Kidney (tissue), 14 donors: ENCODE measurements around the gene HASPIN. TPM values are rescaled to one million over a fixed set of nuclear protein-coding genes. Genes with fewer than 3 reads are reported as not detected.

Experiments used
- DNase-seq, 5 donors: peaks; one replicate each; pipeline ENCODE4 v3.0.0-alpha.2; 2013 to 2020
- FAIRE-seq: peaks from 2 replicates; lab custom pipeline; 2012; peaks lifted over from hg19 to GRCh38; lab: Jason Lieb, UNC
- H3K27ac ChIP-seq, 2 donors: one replicate each; pipeline ENCODE4 v1.7.0; 2013; ENCODE audit warnings: low read depth in 2 of 2, low read length in 2 of 2, inconsistent platforms in 1 of 2
- H3K27me3 ChIP-seq: one replicate; pipeline ENCODE4 v1.7.1; 2013; ENCODE audit warnings: low read length, inconsistent platforms; ENCODE audit not compliant: control insufficient read depth, insufficient read depth
- H3K36me3 ChIP-seq, 3 donors: one replicate each; pipeline versions ENCODE4 v1.7.0 to v1.7.1; 2013; ENCODE audit warnings: low read length in 3 of 3, control low read depth in 1 of 3, inconsistent platforms in 1 of 3; ENCODE audit not compliant: insufficient read depth in 3 of 3, control insufficient read depth in 2 of 3
- H3K4me1 ChIP-seq, 3 donors: one replicate each; pipeline versions ENCODE4 v1.7.0 to v1.7.1; 2013; ENCODE audit warnings: low read length in 3 of 3, inconsistent platforms in 1 of 3, low read depth in 1 of 3; ENCODE audit not compliant: control insufficient read depth in 2 of 3, insufficient read depth in 2 of 3
- H3K4me3 ChIP-seq, 3 donors: one replicate each; pipeline versions ENCODE4 v1.7.0 to v1.8.1; 2013; ENCODE audit warnings: low read length in 3 of 3, control low read depth in 1 of 3, inconsistent platforms in 1 of 3
- H3K9ac ChIP-seq, 3 donors: one replicate each; pipeline versions ENCODE4 v1.7.0 to v1.7.1; 2013; ENCODE audit warnings: low read length in 3 of 3, control low read depth in 1 of 3, inconsistent platforms in 1 of 3
- H3K9me3 ChIP-seq, 3 donors: one replicate each; pipeline versions ENCODE4 v1.7.0 to v1.7.1; 2013; ENCODE audit warnings: low read length in 3 of 3, control low read depth in 1 of 3, inconsistent platforms in 1 of 3; ENCODE audit not compliant: control insufficient read depth in 2 of 3, insufficient read depth in 1 of 3
- CTCF ChIP-seq: IDR thresholded peaks from 3 replicates; pipeline ENCODE4 v1.5.1; 2012; ENCODE audit warnings: mild to moderate bottlenecking, moderate library complexity, borderline replicate concordance; ENCODE audit not compliant: insufficient read depth; ENCODE audit errors: extremely low read depth
- intact Hi-C: fragments of 100-400 bp; cut with DNase I; formaldehyde crosslinking; loops from one replicate; pipeline ENCODE4 v1.11.1; 2022
- polyA plus RNA-seq: library from polyadenylated mRNA; stranded (reverse); fragments of 350-450 nt; fragmentation: Illumina TruSeq; extraction: RNeasy Lipid Tissue Mini Kit (QIAGEN cat#74804); gene quantifications from one replicate; pipeline ENCODE4 v1.2.3, GENCODE V29; 2014; ENCODE audit warnings: low read depth, low replicate concordance; ENCODE audit not compliant: insufficient read depth
- total RNA-seq: library from RNA; stranded (reverse); fragmentation: NEBNext Ultra II Directional; extraction: Animal tissue kit (Norgen Biotek cat#: 25700); gene quantifications from one replicate; pipeline ENCODE4 v1.2.1, GENCODE V29; 2021
- donor health status: control.
- donor health status: control.
- donor health status: control.
- donor health status: control.
- donor health status: control.
- donor health status: DM: yes; HTN: yes; CAD: no.
- donor health status: Normal renal cell carcinoma (clear cell type).

HASPIN gene
- total and polyA plus RNA-seq, 2 donors from 2014 or later: 0.38 TPM; not detected in 1

DNA sequence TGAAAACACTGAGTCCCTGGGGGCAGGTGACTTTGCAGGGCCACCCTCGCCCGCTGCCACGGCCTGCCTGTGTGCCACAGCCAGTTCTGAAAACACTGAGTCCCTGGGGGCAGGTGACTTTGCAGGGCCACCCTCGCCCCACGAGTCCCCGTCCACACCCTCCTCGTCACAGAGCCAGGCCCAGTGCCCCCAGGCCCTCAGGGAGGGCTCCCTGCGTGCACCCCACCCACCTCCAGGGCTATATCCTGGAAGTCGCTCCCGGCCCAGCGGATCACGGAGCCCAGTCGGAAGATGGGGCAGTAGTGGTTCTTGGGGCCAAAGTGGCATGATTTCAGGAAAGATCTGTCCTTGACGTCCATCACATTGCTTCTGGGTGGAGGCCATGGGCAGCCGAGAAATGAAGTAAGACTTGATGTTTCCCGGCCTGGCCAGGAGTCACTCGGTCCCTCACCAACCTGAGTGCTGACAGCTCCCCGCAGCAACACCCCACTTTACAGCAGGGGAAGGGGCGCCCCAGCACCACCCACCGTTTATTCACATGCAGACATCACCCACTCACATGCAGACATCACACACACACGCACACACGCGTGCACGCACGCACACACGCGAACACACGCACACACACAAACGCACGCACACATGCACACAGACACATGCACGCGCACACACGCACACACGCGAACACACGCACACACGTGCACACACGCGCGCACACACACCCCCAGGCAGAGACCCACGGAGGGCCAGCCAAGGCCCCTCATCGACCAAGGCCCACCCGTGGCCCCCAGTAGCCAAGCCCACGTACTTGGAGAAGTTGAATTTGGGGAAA lies 34.2 kb upstream of the HASPIN start:
- no peak overlapping the region for H3K27ac ChIP-seq
- H3K9me3 ChIP-seq: no peaks in the 10 kb centered on the region
- no peak overlapping the region for H3K4me3 ChIP-seq
- no peak for FAIRE-seq
- DNase-seq: peak in 1 of 5 donors; percentile 43
- H3K9ac ChIP-seq: no peak overlapping the region
- intact Hi-C loops: no loop called here
- H3K4me1 ChIP-seq: no peaks in the 10 kb centered on the region
- no peak for TF ChIP-seq CTCF
- H3K36me3 ChIP-seq: no peaks in the 10 kb centered on the region
- H3K27me3 ChIP-seq: peaks cover 3% of the 10 kb centered on the region

GRCh38 chr17:3690094-3690715 lies 33.5 kb upstream of the HASPIN start:
- H3K36me3 ChIP-seq: no peaks in the 10 kb centered on the region
- H3K4me1 ChIP-seq: no peaks in the 10 kb centered on the region
- TF ChIP-seq CTCF: no peak
- H3K27ac ChIP-seq: no peak overlapping the region
- DNase-seq (peak in 1 of 5 donors; percentile 64), FAIRE-seq (no peak)
- H3K27me3 ChIP-seq: no peaks in the 10 kb centered on the region
- no peak overlapping the region for H3K4me3 ChIP-seq
- H3K9ac ChIP-seq: no peak overlapping the region
- intact Hi-C loops: no loop called here
- H3K9me3 ChIP-seq: no peaks in the 10 kb centered on the region

- no peaks in the 10 kb centered on the region for H3K27me3 ChIP-seq
- H3K4me1 ChIP-seq: peaks cover 0 to 3% (median 0%) of the 10 kb centered on the region in 3 donors
- no peak for TF ChIP-seq CTCF
- no peak overlapping the region for H3K27ac ChIP-seq
- FAIRE-seq (no peak), DNase-seq (no peak)
- H3K4me3 ChIP-seq: no peak overlapping the region
- no peak overlapping the region for H3K9ac ChIP-seq
- H3K36me3 ChIP-seq: no peaks in the 10 kb centered on the region
- intact Hi-C loops: no loop called here
- H3K9me3 ChIP-seq: no peaks in the 10 kb centered on the region
Measured at GRCh38 chr17:3691617-3692067, 32.1 kb upstream of the HASPIN start.
